Parathyroid adenoma (tissue), 2 donors: Measurements from ENCODE around the gene ERP29.

ENCODE experiments used
- H2AFZ ChIP-seq: fragments of 300-600 bp; sonication (generic); one replicate; pipeline ENCODE4 v1.7.0; 2017; ENCODE audit warnings: antibody characterized with exemption, mild to moderate bottlenecking
- H3K27ac ChIP-seq: fragments of 300-600 bp; sonication (generic); one replicate; pipeline ENCODE4 v1.7.0; 2017
- H3K27me3 ChIP-seq: fragments of 300-600 bp; sonication (generic); one replicate; pipeline ENCODE4 v1.7.0; 2017; ENCODE audit warnings: low read length; ENCODE audit not compliant: control insufficient read depth, insufficient read depth
- H3K36me3 ChIP-seq: fragments of 300-600 bp; sonication (generic); one replicate; pipeline ENCODE4 v1.7.0; 2017; ENCODE audit warnings: low read length; ENCODE audit not compliant: control insufficient read depth, insufficient read depth
- H3K4me1 ChIP-seq: fragments of 300-600 bp; sonication (generic); one replicate; pipeline ENCODE4 v1.7.0; 2017; ENCODE audit warnings: control low read depth
- H3K4me2 ChIP-seq: fragments of 300-600 bp; sonication (generic); one replicate; pipeline ENCODE4 v1.7.0; 2017; ENCODE audit warnings: low read length
- H3K4me3 ChIP-seq: fragments of 300-600 bp; sonication (generic); one replicate; pipeline ENCODE4 v1.7.0; 2017; ENCODE audit warnings: low read depth, low read length
- H3K79me2 ChIP-seq: fragments of 300-600 bp; sonication (generic); one replicate; pipeline ENCODE4 v1.7.0; 2017; ENCODE audit warnings: control low read depth
- H3K9ac ChIP-seq: fragments of 300-600 bp; sonication (generic); one replicate; pipeline ENCODE4 v1.7.0; 2017; ENCODE audit warnings: mild to moderate bottlenecking
- H3K9me3 ChIP-seq: fragments of 300-600 bp; sonication (generic); one replicate; pipeline ENCODE4 v1.7.0; 2017; ENCODE audit warnings: low read length; ENCODE audit not compliant: control insufficient read depth
- TF ChIP-seq, protein P1 (sequence below): fragments of 300-600 bp; sonication (generic); IDR thresholded peaks from one replicate; pipeline ENCODE4 v1.7.0; 2017; ENCODE audit warnings: antibody characterized with exemption, mild to moderate bottlenecking
- donor health status: primary hyperparathyroidism.

Gene ERP29

GRCh38 chr12:111984820-111985219 is 28.4 kb upstream of the ERP29 start:
- Histone ChIP-seq H3K4me1 (no peaks in the 10 kb centered on the region), H3K27ac (no peak overlapping the region)
- TF ChIP-seq, protein P1, sequence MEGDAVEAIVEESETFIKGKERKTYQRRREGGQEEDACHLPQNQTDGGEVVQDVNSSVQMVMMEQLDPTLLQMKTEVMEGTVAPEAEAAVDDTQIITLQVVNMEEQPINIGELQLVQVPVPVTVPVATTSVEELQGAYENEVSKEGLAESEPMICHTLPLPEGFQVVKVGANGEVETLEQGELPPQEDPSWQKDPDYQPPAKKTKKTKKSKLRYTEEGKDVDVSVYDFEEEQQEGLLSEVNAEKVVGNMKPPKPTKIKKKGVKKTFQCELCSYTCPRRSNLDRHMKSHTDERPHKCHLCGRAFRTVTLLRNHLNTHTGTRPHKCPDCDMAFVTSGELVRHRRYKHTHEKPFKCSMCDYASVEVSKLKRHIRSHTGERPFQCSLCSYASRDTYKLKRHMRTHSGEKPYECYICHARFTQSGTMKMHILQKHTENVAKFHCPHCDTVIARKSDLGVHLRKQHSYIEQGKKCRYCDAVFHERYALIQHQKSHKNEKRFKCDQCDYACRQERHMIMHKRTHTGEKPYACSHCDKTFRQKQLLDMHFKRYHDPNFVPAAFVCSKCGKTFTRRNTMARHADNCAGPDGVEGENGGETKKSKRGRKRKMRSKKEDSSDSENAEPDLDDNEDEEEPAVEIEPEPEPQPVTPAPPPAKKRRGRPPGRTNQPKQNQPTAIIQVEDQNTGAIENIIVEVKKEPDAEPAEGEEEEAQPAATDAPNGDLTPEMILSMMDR, result no peak

GRCh38 chr12:111991535-111991934 is 21.7 kb upstream of the ERP29 start:
- Histone ChIP-seq H3K27me3 (no peaks in the 10 kb centered on the region), H3K4me2 (no peak overlapping the region), H3K27ac (no peak overlapping the region), H3K79me2 (no peaks in the 10 kb centered on the region), H3K4me3 (no peak overlapping the region), H2AFZ (no peak overlapping the region), H3K36me3 (no peaks in the 10 kb centered on the region), H3K4me1 (peaks cover 15% of the 10 kb centered on the region), H3K9ac (no peak overlapping the region), H3K9me3 (no peaks in the 10 kb centered on the region)
- TF ChIP-seq, protein P1, result no peak

More at GRCh38 chr12:111984820-111985219, 28.4 kb upstream of the ERP29 start:
- no peak overlapping the region for H3K4me2 ChIP-seq
- no peak overlapping the region for H2AFZ ChIP-seq
- H3K9me3 ChIP-seq, result no peaks in the 10 kb centered on the region
- H3K27me3 ChIP-seq, result no peaks in the 10 kb centered on the region
- no peak overlapping the region for H3K9ac ChIP-seq
- H3K4me3 ChIP-seq, result no peak overlapping the region
- peaks cover 18% of the 10 kb centered on the region for H3K79me2 ChIP-seq
- no peaks in the 10 kb centered on the region for H3K36me3 ChIP-seq

GRCh38 chr12:111991946-111992345 is 21.3 kb upstream of the ERP29 start:
- Histone ChIP-seq H3K36me3 (no peaks in the 10 kb centered on the region), H3K9ac (no peak overlapping the region), H3K4me1 (peaks cover 15% of the 10 kb centered on the region), H3K79me2 (no peaks in the 10 kb centered on the region), H3K27ac (no peak overlapping the region), H3K27me3 (no peaks in the 10 kb centered on the region), H3K4me2 (no peak overlapping the region), H3K9me3 (no peaks in the 10 kb centered on the region), H2AFZ (no peak overlapping the region), H3K4me3 (no peak overlapping the region)
- TF ChIP-seq, protein P1, result no peak

DNA sequence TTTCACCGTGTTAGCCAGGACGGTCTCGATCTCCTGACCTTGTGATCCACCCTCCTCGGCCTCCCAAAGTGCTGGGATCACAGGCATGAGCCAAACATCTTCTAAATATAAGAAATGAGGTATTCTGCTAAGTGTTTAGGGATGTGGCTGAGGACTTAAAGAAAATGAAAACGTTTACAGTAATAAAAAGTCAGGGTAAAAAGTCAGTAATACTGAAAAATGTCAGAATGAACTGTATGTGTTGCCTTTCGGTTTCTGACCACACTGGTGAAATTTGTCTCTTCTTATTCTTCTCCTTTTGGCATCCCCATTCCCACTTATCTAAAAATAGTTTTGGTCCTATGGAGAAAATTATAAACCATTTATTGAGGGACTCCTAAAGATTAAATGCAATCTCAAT is 20.8 kb upstream of the ERP29 start:
- no peaks in the 10 kb centered on the region for H3K36me3 ChIP-seq
- H3K9me3 ChIP-seq, result no peaks in the 10 kb centered on the region
- peaks cover 2% of the 10 kb centered on the region for H3K79me2 ChIP-seq
- peaks cover 15% of the 10 kb centered on the region for H3K4me1 ChIP-seq
- no peak overlapping the region for H3K27ac ChIP-seq
- H3K27me3 ChIP-seq, result no peaks in the 10 kb centered on the region
- H3K4me3 ChIP-seq, result no peak overlapping the region
- H3K4me2 ChIP-seq, result no peak overlapping the region
- TF ChIP-seq, protein P1, result no peak
- no peak overlapping the region for H3K9ac ChIP-seq
- no peak overlapping the region for H2AFZ ChIP-seq
